GM12878 (cell line): Measurements from ENCODE around the gene CCDC134. TPM values are rescaled to one million over a fixed set of nuclear protein-coding genes. Genes with fewer than 3 reads are reported as not detected.

Source experiments
- ATF3 ChIP-seq: IDR thresholded peaks from 2 replicates; pipeline ENCODE4 v1.6.1; 2011; ENCODE audit warnings: low read depth, mild to moderate bottlenecking, low read length, moderate library complexity, borderline replicate concordance; ENCODE audit errors: extremely low read depth
- BMI1 ChIP-seq: fragments of 450-650 bp; IDR thresholded peaks from 2 replicates; pipeline ENCODE4 v1.6.1; 2016; ENCODE audit warnings: mild to moderate bottlenecking, moderate library complexity, borderline replicate concordance
- BRCA1 ChIP-seq: IDR thresholded peaks from 2 replicates; pipeline ENCODE4 v1.6.1; 2011; ENCODE audit warnings: low read depth, low read length, improper control_type of control experiment
- CBFB ChIP-seq: IDR thresholded peaks from 2 replicates; pipeline ENCODE4 v1.6.1; 2016; ENCODE audit warnings: antibody characterized with exemption, low read depth
- CBX3 ChIP-seq: fragments of 200-600 bp; sonication (generic); IDR thresholded peaks from 2 replicates; pipeline ENCODE4 v1.6.1; 2016; ENCODE audit warnings: low read depth, borderline replicate concordance
- CEBPB ChIP-seq, 2 experiments: fragments of 150-350 bp in 1 of 2; IDR thresholded peaks; 2 replicates each; pipeline ENCODE4 v1.6.1; 2012 to 2014; ENCODE audit warnings: low read depth in 2 of 2, low read length in 2 of 2, borderline replicate concordance in 1 of 2, inconsistent platforms in 1 of 2
- CTCF ChIP-seq, 3 experiments: IDR thresholded peaks in 2 of 3; conservative IDR thresholded peaks in 1 of 3; 2 replicates each; pipeline ENCODE4 v1.5.1; 2011; ENCODE audit warnings: low read depth in 3 of 3, low read length in 3 of 3, mild to moderate bottlenecking in 3 of 3, control low read depth in 2 of 3, moderate library complexity in 2 of 3, inconsistent platforms in 1 of 3, mixed read lengths in 1 of 3; ENCODE audit not compliant: control insufficient read depth in 2 of 3, insufficient read depth in 1 of 3; ENCODE audit errors: extremely low read depth in 1 of 3
- ETV6 ChIP-seq, 2 experiments: fragments of 450-650 bp in 1 of 2; IDR thresholded peaks in 1 of 2; conservative IDR thresholded peaks in 1 of 2; 2 replicates each; pipeline ENCODE4 v1.6.1; 2014; ENCODE audit warnings: antibody characterized with exemption in 1 of 2, borderline replicate concordance in 1 of 2, low read depth in 1 of 2, mild to moderate bottlenecking in 1 of 2, moderate library complexity in 1 of 2
- KDM1A ChIP-seq: fragments of 200-600 bp; sonication (generic); IDR thresholded peaks from 2 replicates; pipeline ENCODE4 v1.6.1; 2016; ENCODE audit warnings: borderline replicate concordance
- SP1 ChIP-seq: IDR thresholded peaks from one replicate; pipeline ENCODE4 v1.6.1; 2011; ENCODE audit warnings: low read depth, low read length
- YBX1 ChIP-seq: fragments of 450-650 bp; IDR thresholded peaks from 2 replicates; pipeline ENCODE4 v1.6.1; 2016; ENCODE audit warnings: antibody characterized with exemption
- ZBTB4 ChIP-seq: fragments of 450-650 bp; formaldehyde crosslinking; IDR thresholded peaks from 2 replicates; pipeline ENCODE4 v1.4.0; 2022; ENCODE audit warnings: mild to moderate bottlenecking, moderate library complexity
- ZNF217 ChIP-seq: fragments of 450-650 bp; IDR thresholded peaks from 2 replicates; pipeline ENCODE4 v1.6.1; 2017; ENCODE audit warnings: antibody characterized with exemption, mild to moderate bottlenecking
- ZNF24 ChIP-seq: fragments of 450-650 bp; IDR thresholded peaks from 2 replicates; pipeline ENCODE4 v1.6.1; 2017; ENCODE audit warnings: antibody characterized with exemption, mild to moderate bottlenecking
- ZNF687 ChIP-seq: fragments of 450-650 bp; IDR thresholded peaks from 2 replicates; pipeline ENCODE4 v1.6.1; 2017; ENCODE audit warnings: mild to moderate bottlenecking, moderate library complexity
- polyA plus RNA-seq, 11 experiments: library from polyadenylated mRNA; depleted of rRNA in 4 of 11; unstranded in 6 of 11; stranded (reverse) in 5 of 11; fragments of >200 nt; fragmentation: Nextera tagmentation in 4 of 11; fragmentation: Illumina TruSeq in 1 of 11; extraction: Ambion mirVana in 4 of 11; extraction: Trizol in 1 of 11; gene quantifications; 1 replicate in 1 of 11; 2 replicates in 10 of 11; pipeline versions ENCODE4 v1.2.1 to v1.2.3, GENCODE V29; 2011 to 2016; ENCODE audit warnings: inconsistent platforms in 2 of 11, missing spikeins in 2 of 11, low read depth in 1 of 11
- total RNA-seq, 4 experiments: library from RNA; depleted of rRNA in 3 of 4; stranded (reverse); fragments of >200 nt in 3 of 4; fragmentation: Illumina TruSeq in 1 of 4; extraction: Trizol in 1 of 4; gene quantifications; 2 replicates each; pipeline versions ENCODE4 v1.2.1 to v1.2.3, GENCODE V29; 2013 to 2021

The CCDC134 gene
- total and polyA plus RNA-seq, 10 of the 15 experiments (the other 5 are each of a cell fraction or from before 2014, with no cell fraction given) = 0.35 to 19.3 (median 11.8) TPM

GRCh38 chr22:41832553-41833368, 32.3 kb downstream of the CCDC134 start, which contains the start of gene SREBF2 (continued):
- no peak; the same call in none of the 2 replicates for TF ChIP-seq ZNF687
- no peak for TF ChIP-seq BMI1
- no peak for TF ChIP-seq ZNF24
- TF ChIP-seq BRCA1 = no peak
- TF ChIP-seq CBX3 = no peak
- TF ChIP-seq CBFB = peak; percentile 79; the same call in 1 of the 2 replicates
- TF ChIP-seq CEBPB (IDR thresholded peaks at IDR 0.05; ENCODE audit: borderline replicate concordance in 1 of 2, low read depth in 2 of 2, low read length in 2 of 2) = no peak
- no peak for TF ChIP-seq KDM1A
- no peak for TF ChIP-seq ETV6 (conservative IDR thresholded peaks at IDR 0.05 in 1 of 2, IDR thresholded peaks at IDR 0.05 in 1 of 2; ENCODE audit: borderline replicate concordance in 1 of 2, low read depth in 1 of 2)
- TF ChIP-seq YBX1 = no peak
- TF ChIP-seq ATF3 = no peak
- TF ChIP-seq ZBTB4 (CRISPR knock-in tag) = peak; percentile 69; the same call in 1 of the 2 replicates
- TF ChIP-seq ZNF217 = no peak
- TF ChIP-seq SP1 = peak; percentile 95
- 0 out of 6 replicates have a peak, but pooled peaks of 1 of the 3 experiments have one; percentile 1 for TF ChIP-seq CTCF (IDR thresholded peaks at IDR 0.05 in 2 of 3, conservative IDR thresholded peaks at IDR 0.05 in 1 of 3; ENCODE audit: control insufficient read depth in 2 of 3, extremely low read depth in 1 of 3, insufficient read depth in 1 of 3, low read depth in 3 of 3, low read length in 3 of 3)
